HepG2 (cell line): ENCODE results near the gene AHNAK. TPM values are rescaled to one million over a fixed set of nuclear protein-coding genes. Genes with fewer than 3 reads are reported as not detected.
A peak's percentile ranks its signal among the peaks of the same experiment; 100 is the strongest.

ENCODE experiments used
- ARID4A ChIP-seq: sonication (generic); formaldehyde crosslinking; IDR thresholded peaks from 2 replicates; pipeline ENCODE4 v1.5.0; 2020; ENCODE audit warnings: mild to moderate bottlenecking, missing genetic modification reagents, borderline replicate concordance
- ATF2 ChIP-seq: sonication (generic); formaldehyde crosslinking; IDR thresholded peaks from 2 replicates; pipeline ENCODE4 v1.4.0; 2020; ENCODE audit warnings: missing genetic modification reagents
- CREB3 ChIP-seq: sonication (generic); formaldehyde crosslinking; IDR thresholded peaks from 2 replicates; pipeline ENCODE4 v1.5.0; 2020; ENCODE audit warnings: missing genetic modification reagents
- CSRNP1 ChIP-seq: sonication (generic); formaldehyde crosslinking; IDR thresholded peaks from 2 replicates; pipeline ENCODE4 v1.8.1; 2023; ENCODE audit warnings: mild to moderate bottlenecking, missing genetic modification reagents
- FOXO1 ChIP-seq: sonication (generic); formaldehyde crosslinking; IDR thresholded peaks from 2 replicates; pipeline ENCODE4 v1.4.0; 2020; ENCODE audit warnings: missing genetic modification reagents
- HNRNPL ChIP-seq: fragments of 200-400 bp; formaldehyde crosslinking; IDR thresholded peaks from 2 replicates; pipeline ENCODE4 v1.6.1; 2017; ENCODE audit warnings: mild to moderate bottlenecking, low read depth, low read length
- KMT2B ChIP-seq: IDR thresholded peaks from 2 replicates; pipeline ENCODE4 v1.6.1; 2016; ENCODE audit warnings: missing genetic modification reagents, missing compliant biosample characterization
- NFATC3 ChIP-seq: sonication (generic); formaldehyde crosslinking; IDR thresholded peaks from 2 replicates; pipeline ENCODE4 v1.5.1; 2020; ENCODE audit warnings: mild to moderate bottlenecking, missing genetic modification reagents
- NKX3-1 ChIP-seq: sonication (generic); formaldehyde crosslinking; IDR thresholded peaks from 2 replicates; pipeline ENCODE4 v1.5.0; 2020; ENCODE audit warnings: missing genetic modification reagents
- SCMH1 ChIP-seq: sonication (generic); formaldehyde crosslinking; IDR thresholded peaks from 2 replicates; pipeline ENCODE4 v1.9.0; 2021; ENCODE audit warnings: missing genetic modification reagents, mild to moderate bottlenecking, borderline replicate concordance
- SNAPC5 ChIP-seq: sonication (generic); formaldehyde crosslinking; IDR thresholded peaks from 2 replicates; pipeline ENCODE4 v1.8.1; 2023; ENCODE audit warnings: mild to moderate bottlenecking, missing genetic modification reagents, borderline replicate concordance
- ZGPAT ChIP-seq: IDR thresholded peaks from 2 replicates; pipeline ENCODE4 v1.6.1; 2016; ENCODE audit warnings: mild to moderate bottlenecking
- ZKSCAN5 ChIP-seq: sonication (generic); formaldehyde crosslinking; IDR thresholded peaks from 2 replicates; pipeline ENCODE4 v1.5.1; 2020; ENCODE audit warnings: mild to moderate bottlenecking, missing genetic modification reagents
- ZNF124 ChIP-seq: sonication (generic); formaldehyde crosslinking; IDR thresholded peaks from 2 replicates; pipeline ENCODE4 v1.4.0; 2020; ENCODE audit warnings: missing genetic modification reagents
- ZNF460 ChIP-seq: sonication (generic); formaldehyde crosslinking; IDR thresholded peaks from 2 replicates; pipeline ENCODE4 v1.5.1; 2020; ENCODE audit warnings: missing genetic modification reagents, mild to moderate bottlenecking, borderline replicate concordance
- ZNF468 ChIP-seq: sonication (generic); formaldehyde crosslinking; IDR thresholded peaks from 2 replicates; pipeline ENCODE4 v1.8.0; 2022; ENCODE audit warnings: mild to moderate bottlenecking, moderate library complexity, missing genetic modification reagents
- ZNF749 ChIP-seq: sonication (generic); formaldehyde crosslinking; IDR thresholded peaks from 2 replicates; pipeline ENCODE4 v1.8.0; 2022; ENCODE audit warnings: mild to moderate bottlenecking, missing genetic modification reagents, moderate library complexity, borderline replicate concordance
- ZNF883 ChIP-seq: sonication (generic); formaldehyde crosslinking; IDR thresholded peaks from 2 replicates; pipeline ENCODE4 v1.5.1; 2020; ENCODE audit warnings: mild to moderate bottlenecking, missing genetic modification reagents; ENCODE audit errors: not compliant biosample characterization
- ZNF891 ChIP-seq: sonication (generic); formaldehyde crosslinking; IDR thresholded peaks from 2 replicates; pipeline ENCODE4 v1.5.0; 2020; ENCODE audit warnings: mild to moderate bottlenecking, missing genetic modification reagents
- polyA plus RNA-seq, 8 experiments: library from polyadenylated mRNA; depleted of rRNA in 3 of 8; stranded (reverse) in 7 of 8; unstranded in 1 of 8; fragments of >200 nt; fragmentation: Illumina TruSeq in 4 of 8; extraction: Trizol in 4 of 8; gene quantifications; 2 replicates each; pipeline versions ENCODE4 v1.2.1 to v1.2.3, GENCODE V29; 2011 to 2016; ENCODE audit warnings: low read depth in 4 of 8, missing spikeins in 1 of 8, mixed read lengths in 1 of 8; ENCODE audit not compliant: insufficient read depth in 1 of 8
- total RNA-seq, 5 experiments: library from RNA; depleted of rRNA; stranded (reverse); fragments of >200 nt; fragmentation: Illumina TruSeq; extraction: Trizol; gene quantifications; 2 replicates each; pipeline ENCODE4 v1.2.3, GENCODE V29; 2016; ENCODE audit warnings: low read depth in 1 of 5

The AHNAK gene
- total and polyA plus RNA-seq, 2 of the 13 experiments (the other 11 are each of a cell fraction or from before 2014, with no cell fraction given), result 23.4 to 25.0 TPM

- TF ChIP-seq ZNF749 (CRISPR knock-in tag) (no peak), ZNF124 (CRISPR knock-in tag) (no peak), ZKSCAN5 (CRISPR knock-in tag) (no peak), HNRNPL (no peak), KMT2B (CRISPR knock-in tag) (no peak), CREB3 (CRISPR knock-in tag) (no peak), NKX3-1 (CRISPR knock-in tag) (no peak), SNAPC5 (CRISPR knock-in tag) (no peak), ZNF460 (CRISPR knock-in tag) (no peak), FOXO1 (CRISPR knock-in tag) (0 out of 2 replicates have a peak, but pooled peaks have one; percentile 9), ZNF891 (CRISPR knock-in tag) (no peak), ARID4A (CRISPR knock-in tag) (peak; percentile 35; the same call in 1 of the 2 replicates), ZGPAT (CRISPR knock-in tag) (0 out of 2 replicates have a peak, but pooled peaks have one; percentile 25), NFATC3 (CRISPR knock-in tag) (no peak), ZNF468 (CRISPR knock-in tag) (no peak), ATF2 (CRISPR knock-in tag) (no peak), SCMH1 (no peak), CSRNP1 (CRISPR knock-in tag) (no peak), ZNF883 (CRISPR knock-in tag) (no peak)
Observed at GRCh38 chr11:62553080-62553838, 6.7 kb upstream of the AHNAK start (continued).
